Activated T-helper 2 cell treated with anti-CD3 and anti-CD28 coated beads, Interferon-gamma antibody, Interleukin-2, Interleukin-4, amounts not matched to agents 10 μg/mL and 5 μg/mL and 100 μg/mL, durations not matched to agents 14 hours and 24 hours and 36 hours (primary cell): ENCODE results near the gene SLC25A13. TPM values are rescaled to one million over a fixed set of nuclear protein-coding genes. Genes with fewer than 3 reads are reported as not detected.
A peak's percentile ranks its signal among the peaks of the same experiment; 100 is the strongest.
"Not testable (repeated sequence)": the region's sequence is repeated elsewhere in the genome, so short reads cannot be mapped to it uniquely, and the experiment has no call there.

Experiments
- DNase-seq: peaks from one replicate; pipeline ENCODE4 v3.0.0; 2021; ENCODE audit warnings: low spot score
- H3K27ac Mint-ChIP-seq: one replicate; pipeline ENCODE4 v1.8.0; 2021; ENCODE audit warnings: mixed read lengths
- H3K27me3 Mint-ChIP-seq: one replicate; pipeline ENCODE4 v1.8.0; 2021; ENCODE audit warnings: low read depth, mixed read lengths
- H3K36me3 Mint-ChIP-seq: one replicate; pipeline ENCODE4 v1.8.0; 2021; ENCODE audit warnings: low read depth, mixed read lengths
- H3K4me1 Mint-ChIP-seq: one replicate; pipeline ENCODE4 v1.8.0; 2021; ENCODE audit warnings: low read depth, mixed read lengths
- H3K4me3 Mint-ChIP-seq: one replicate; pipeline ENCODE4 v1.8.0; 2021; ENCODE audit warnings: low read depth, mild to moderate bottlenecking, moderate library complexity, mixed read lengths
- H3K9me3 Mint-ChIP-seq: one replicate; pipeline ENCODE4 v1.8.0; 2021; ENCODE audit warnings: mixed read lengths
- intact Hi-C: fragments of 100-400 bp; cut with micrococcal nuclease; formaldehyde crosslinking; loops from one replicate; pipeline ENCODE4 v1.15.1; 2023
- total RNA-seq: library from RNA; stranded (reverse); gene quantifications from 2 replicates; pipeline ENCODE4 v1.2.3, GENCODE V29; 2022

Gene SLC25A13
- total RNA-seq, 1 donor from 2014 or later, result 28.8 TPM

GRCh38 chr7:96303686-96304443 lies 18.0 kb downstream of the SLC25A13 start:
- Mint-ChIP-seq H3K4me3 (peak overlapping the region; percentile 37), H3K27me3 (no peaks in the 10 kb centered on the region), H3K36me3 (peaks cover 32% of the 10 kb centered on the region), H3K4me1 (peaks cover 66% of the 10 kb centered on the region), H3K9me3 (no peaks in the 10 kb centered on the region), H3K27ac (peak overlapping the region; percentile 92)
- DNase-seq, result no peak
- intact Hi-C loops, result loop anchor here (1.0 to 5.0 kb wide), 5 partner anchors 16 to 802 kb away; no protein-coding TSS in a partner anchor

GRCh38 chr7:96303105-96303685 lies 18.7 kb downstream of the SLC25A13 start:
- H3K9me3 Mint-ChIP-seq, result no peaks in the 10 kb centered on the region
- intact Hi-C loops, result loop anchor here (5.0 kb wide), 2 partner anchors 534 to 801 kb away; no protein-coding TSS in a partner anchor
- H3K36me3 Mint-ChIP-seq, result peaks cover 27% of the 10 kb centered on the region
- DNase-seq, result no peak
- peak overlapping the region; percentile 37 for H3K4me3 Mint-ChIP-seq
- no peaks in the 10 kb centered on the region for H3K27me3 Mint-ChIP-seq
- H3K4me1 Mint-ChIP-seq, result peaks cover 62% of the 10 kb centered on the region
- peak overlapping the region; percentile 92 for H3K27ac Mint-ChIP-seq

GRCh38 chr7:96300986-96301385 lies 20.9 kb downstream of the SLC25A13 start:
- intact Hi-C loops, result loop anchor here (5.0 kb wide), 2 partner anchors 536 to 799 kb away; no protein-coding TSS in a partner anchor
- no peak for DNase-seq
- Mint-ChIP-seq H3K4me1 (peaks cover 53% of the 10 kb centered on the region), H3K9me3 (no peaks in the 10 kb centered on the region), H3K27me3 (no peaks in the 10 kb centered on the region), H3K36me3 (peaks cover 25% of the 10 kb centered on the region), H3K27ac (no peak overlapping the region), H3K4me3 (no peak overlapping the region)

GRCh38 chr7:96300502-96300901 lies 21.4 kb downstream of the SLC25A13 start:
- no peak overlapping the region for H3K4me3 Mint-ChIP-seq
- no peaks in the 10 kb centered on the region for H3K27me3 Mint-ChIP-seq
- no peak for DNase-seq
- peaks cover 48% of the 10 kb centered on the region for H3K4me1 Mint-ChIP-seq
- H3K36me3 Mint-ChIP-seq, result peaks cover 28% of the 10 kb centered on the region
- no peak overlapping the region for H3K27ac Mint-ChIP-seq
- no peaks in the 10 kb centered on the region for H3K9me3 Mint-ChIP-seq
- intact Hi-C loops, result loop anchor here (5.0 kb wide), 2 partner anchors 537 to 798 kb away; no protein-coding TSS in a partner anchor

- DNase-seq, result no peak
- no peaks in the 10 kb centered on the region for H3K9me3 Mint-ChIP-seq
- no peaks in the 10 kb centered on the region for H3K27me3 Mint-ChIP-seq
- peaks cover 40% of the 10 kb centered on the region for H3K4me1 Mint-ChIP-seq
- no peak overlapping the region for H3K4me3 Mint-ChIP-seq
- no peak overlapping the region for H3K27ac Mint-ChIP-seq
- H3K36me3 Mint-ChIP-seq, result peaks cover 38% of the 10 kb centered on the region
- intact Hi-C loops, result no loop called here
Measured at GRCh38 chr7:96299496-96299895, 22.4 kb downstream of the SLC25A13 start.

GRCh38 chr7:96297876-96298275 lies 24.0 kb downstream of the SLC25A13 start:
- H3K27me3 Mint-ChIP-seq, result no peaks in the 10 kb centered on the region
- H3K36me3 Mint-ChIP-seq, result peaks cover 48% of the 10 kb centered on the region
- no peak overlapping the region for H3K4me3 Mint-ChIP-seq
- intact Hi-C loops, result no loop called here
- DNase-seq, result no peak
- peaks cover 6% of the 10 kb centered on the region for H3K9me3 Mint-ChIP-seq
- H3K27ac Mint-ChIP-seq, result no peak overlapping the region
- peaks cover 24% of the 10 kb centered on the region for H3K4me1 Mint-ChIP-seq

GRCh38 chr7:96297446-96297845 lies 24.5 kb downstream of the SLC25A13 start:
- H3K9me3 Mint-ChIP-seq, H3K4me3 Mint-ChIP-seq, H3K27ac Mint-ChIP-seq, intact Hi-C loops, H3K27me3 Mint-ChIP-seq, DNase-seq: not testable (repeated sequence)
- Mint-ChIP-seq H3K36me3 (peaks cover 52% of the 10 kb centered on the region), H3K4me1 (peaks cover 19% of the 10 kb centered on the region)

GRCh38 chr7:96293911-96294310 lies 28.0 kb downstream of the SLC25A13 start:
- Mint-ChIP-seq H3K9me3 (peaks cover 25% of the 10 kb centered on the region), H3K36me3 (peaks cover 67% of the 10 kb centered on the region), H3K4me1 (peaks cover 24% of the 10 kb centered on the region)
- H3K27ac Mint-ChIP-seq, H3K27me3 Mint-ChIP-seq, DNase-seq, H3K4me3 Mint-ChIP-seq, intact Hi-C loops: not testable (repeated sequence)

- H3K4me3 Mint-ChIP-seq, result no peak overlapping the region
- peak overlapping the region; percentile 65 for H3K27ac Mint-ChIP-seq
- H3K36me3 Mint-ChIP-seq, result peaks cover 72% of the 10 kb centered on the region
- no peaks in the 10 kb centered on the region for H3K27me3 Mint-ChIP-seq
- H3K9me3 Mint-ChIP-seq, result peaks cover 20% of the 10 kb centered on the region
- intact Hi-C loops, result no loop called here
- H3K4me1 Mint-ChIP-seq, result peaks cover 58% of the 10 kb centered on the region
- DNase-seq, result no peak
Measured at GRCh38 chr7:96287559-96287958, 34.3 kb downstream of the SLC25A13 start.

GRCh38 chr7:96287132-96287531 lies 34.8 kb downstream of the SLC25A13 start:
- no peak for DNase-seq
- intact Hi-C loops, result no loop called here
- Mint-ChIP-seq H3K36me3 (peaks cover 67% of the 10 kb centered on the region), H3K4me1 (peaks cover 58% of the 10 kb centered on the region), H3K4me3 (no peak overlapping the region), H3K27ac (peak overlapping the region; percentile 65), H3K27me3 (no peaks in the 10 kb centered on the region), H3K9me3 (peaks cover 20% of the 10 kb centered on the region)

- Mint-ChIP-seq H3K4me3 (peak overlapping the region; percentile 62), H3K4me1 (peaks cover 51% of the 10 kb centered on the region), H3K27me3 (no peaks in the 10 kb centered on the region), H3K9me3 (peaks cover 16% of the 10 kb centered on the region), H3K27ac (peak overlapping the region; percentile 90), H3K36me3 (peaks cover 56% of the 10 kb centered on the region)
- intact Hi-C loops, result loop anchor here (1.0 kb wide), 2 partner anchors 19 to 35 kb away; no protein-coding TSS in a partner anchor
- DNase-seq, result peak; percentile 41
Measured at GRCh38 chr7:96285579-96285978, 36.3 kb downstream of the SLC25A13 start.

GRCh38 chr7:96284835-96285234 lies 37.1 kb downstream of the SLC25A13 start:
- Mint-ChIP-seq H3K36me3 (peaks cover 51% of the 10 kb centered on the region), H3K9me3 (peaks cover 10% of the 10 kb centered on the region)

GRCh38 chr7:96284240-96284639 lies 37.7 kb downstream of the SLC25A13 start:
- intact Hi-C loops, result no loop called here
- peaks cover 4% of the 10 kb centered on the region for H3K9me3 Mint-ChIP-seq

More at GRCh38 chr7:96284835-96285234, 37.1 kb downstream of the SLC25A13 start:
- Mint-ChIP-seq H3K4me1 (peaks cover 45% of the 10 kb centered on the region), H3K4me3 (peak overlapping the region; percentile 62), H3K27me3 (no peaks in the 10 kb centered on the region), H3K27ac (peak overlapping the region; percentile 90)
- DNase-seq, result no peak
- intact Hi-C loops, result loop anchor here (1.0 kb wide), 2 partner anchors 19 to 35 kb away; no protein-coding TSS in a partner anchor

More at GRCh38 chr7:96284240-96284639, 37.7 kb downstream of the SLC25A13 start:
- no peak overlapping the region for H3K27ac Mint-ChIP-seq
- peaks cover 39% of the 10 kb centered on the region for H3K4me1 Mint-ChIP-seq
- peaks cover 51% of the 10 kb centered on the region for H3K36me3 Mint-ChIP-seq
- no peak overlapping the region for H3K4me3 Mint-ChIP-seq
- no peak for DNase-seq
- no peaks in the 10 kb centered on the region for H3K27me3 Mint-ChIP-seq
